GM19240 (cell line): ENCODE results near the gene RBM8A.

Source experiments
- DNase-seq: peaks from one replicate; pipeline ENCODE4 v3.0.0; 2011; ENCODE audit warnings: low spot score; ENCODE audit not compliant: insufficient read length

RBM8A gene

GRCh38 chr1:145884675-145885074 is 42.6 kb downstream of the RBM8A start:
- DNase-seq, result no peak

- DNase-seq, result no peak
These were observed 47.5 kb downstream of the RBM8A start for GRCh38 chr1:145879775-145880174.

- no peak for DNase-seq
These were observed 48.6 kb downstream of the RBM8A start for GRCh38 chr1:145878724-145879123.

- no peak for DNase-seq
These were observed 49.3 kb downstream of the RBM8A start for GRCh38 chr1:145877923-145878486.

- no peak for DNase-seq
These were observed 52.6 kb downstream of the RBM8A start for GRCh38 chr1:145874646-145875045.

GRCh38 chr1:145871994-145872924 is 55.0 kb downstream of the RBM8A start:
- DNase-seq, result no peak
